GM10847 (cell line): ENCODE data around the gene CDK10.
A peak's percentile ranks its signal among the peaks of the same experiment; 100 is the strongest.

Experiments used
- POLR2A ChIP-seq: IDR thresholded peaks from 2 replicates; pipeline ENCODE4 v1.6.1; 2011; ENCODE audit not compliant: insufficient read length; ENCODE audit errors: extremely low read depth

CDK10 gene

DNA sequence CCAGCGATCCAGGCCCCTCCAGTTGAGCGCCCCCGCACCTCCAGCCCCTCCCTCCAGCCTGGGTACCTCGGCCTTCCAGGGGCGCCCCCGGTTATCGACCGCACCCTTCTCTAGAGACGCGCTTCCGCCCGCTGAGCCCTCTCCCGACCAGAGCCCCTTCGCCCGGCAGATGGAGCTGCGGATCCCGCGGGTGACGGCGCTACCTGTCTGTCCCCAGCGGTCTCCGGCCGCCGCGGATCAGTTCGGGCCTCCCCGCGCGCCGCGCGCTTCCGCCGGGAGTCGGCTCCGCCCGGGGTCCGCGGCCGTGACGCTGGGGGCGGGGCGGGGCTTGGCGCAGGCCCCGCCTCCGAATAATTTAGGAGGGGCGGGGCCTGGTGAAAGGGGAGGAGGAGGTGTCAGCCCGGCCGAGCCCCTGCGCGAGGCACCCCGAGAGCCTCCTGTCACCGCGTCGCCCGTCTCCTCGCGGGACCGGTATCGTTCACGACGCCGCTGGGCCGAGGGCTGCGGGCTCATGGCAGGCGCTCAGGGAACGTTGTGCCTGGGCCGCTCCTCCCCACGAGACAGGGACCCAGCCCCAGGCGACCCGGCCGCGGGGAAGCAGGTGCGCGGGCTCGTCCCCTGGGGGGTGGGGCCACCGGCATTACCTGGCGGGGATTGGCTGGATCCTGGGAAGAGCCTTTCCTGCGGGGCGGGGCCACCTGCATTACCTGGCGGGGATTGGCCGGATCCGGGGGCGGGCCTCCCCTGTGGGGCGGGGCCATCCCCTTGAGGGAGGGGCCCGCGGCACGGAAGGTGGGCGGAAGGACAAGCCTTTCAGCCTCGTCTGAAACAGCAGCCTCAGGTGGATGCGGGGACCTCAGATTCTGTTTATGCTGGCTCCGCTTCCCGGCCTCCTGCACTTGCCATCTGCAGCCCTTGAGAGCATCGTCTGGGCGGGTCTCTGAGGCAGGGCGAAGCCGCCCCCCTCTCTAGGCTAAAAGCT, 15.2 kb downstream of the CDK10 start, which contains the start of gene SPATA2L:
Gene SPATA2L (minus strand): TSS at position 281 of the 982 bp plus-strand sequence. CDS start 473 bp downstream, outside the sequence.
- peak; percentile 51 for TF ChIP-seq POLR2A

DNA sequence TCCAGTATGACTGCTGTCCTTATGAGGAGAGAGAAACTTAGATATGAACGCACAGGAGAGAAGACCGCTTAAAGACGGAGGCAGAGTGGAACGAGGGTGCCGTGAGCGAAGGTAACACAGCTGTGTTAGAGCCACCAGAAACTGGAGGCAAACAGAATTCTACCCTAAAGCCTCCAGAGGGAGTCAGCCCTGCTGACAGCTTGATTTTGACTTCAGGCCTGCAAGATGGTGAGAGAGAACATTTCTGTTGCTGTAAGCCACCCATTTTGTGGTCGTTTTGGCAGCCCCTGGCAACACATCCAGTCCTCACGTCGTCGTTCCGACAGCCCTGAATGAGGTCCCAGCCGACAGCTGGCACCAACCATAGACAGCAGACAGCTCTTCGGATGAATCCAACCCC, 17.8 kb downstream of the CDK10 start:
- TF ChIP-seq POLR2A: no peak

DNA sequence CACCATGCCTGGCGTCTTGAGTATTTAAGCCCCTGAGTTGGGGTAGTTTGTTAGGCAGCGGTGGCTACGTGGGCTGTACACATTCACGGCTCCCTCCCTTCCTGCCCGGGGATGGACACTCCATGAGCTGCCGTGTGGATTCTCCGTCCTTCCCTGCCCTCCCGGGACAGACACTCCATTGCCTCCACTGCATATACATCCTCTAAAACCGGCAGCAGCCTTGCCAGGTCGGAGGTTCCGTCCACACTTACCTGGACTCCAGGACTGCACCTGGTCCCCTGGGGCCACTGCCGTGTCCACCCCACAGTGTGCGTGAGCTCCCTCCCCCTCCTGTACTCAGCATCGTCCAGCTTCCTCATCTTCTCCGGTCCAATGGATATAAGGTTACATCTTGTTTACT, 18.5 kb downstream of the CDK10 start:
- TF ChIP-seq POLR2A: no peak

DNA sequence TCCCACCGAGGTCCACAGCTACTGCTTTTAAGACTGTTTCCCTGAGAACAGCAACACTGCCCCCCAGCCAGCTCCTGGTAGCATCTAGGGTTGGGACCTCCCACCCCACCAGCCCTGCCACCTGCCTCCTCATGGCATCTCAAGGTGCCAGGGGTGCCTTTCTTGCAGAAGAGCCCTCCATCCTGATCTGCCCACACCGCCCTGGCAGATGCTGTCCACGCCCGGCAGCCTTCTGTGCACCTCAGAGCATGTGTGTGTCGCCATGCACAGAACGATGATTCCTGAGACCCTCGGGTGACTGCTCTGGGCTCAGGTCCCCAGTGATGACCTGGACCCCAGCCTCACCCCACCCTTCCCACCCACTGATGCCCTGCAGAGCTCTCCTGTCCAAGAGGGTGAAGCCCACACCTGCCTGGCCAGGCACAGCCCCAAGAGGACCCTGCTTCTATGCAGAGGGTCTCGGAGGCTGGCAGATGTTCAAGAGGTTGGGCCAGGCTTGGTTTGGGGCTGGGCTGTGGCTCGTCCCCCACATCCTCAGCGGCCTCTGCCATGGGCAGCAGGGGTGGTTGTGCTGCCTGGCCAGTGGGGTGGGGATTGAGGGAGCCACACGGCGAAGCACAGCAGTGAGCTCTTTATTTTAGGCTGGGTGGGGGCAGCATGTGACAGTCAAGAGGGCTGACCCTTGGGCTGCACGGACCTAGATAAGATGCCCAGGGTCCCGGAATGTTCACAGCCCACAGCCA, 20.2 kb downstream of the CDK10 start:
- TF ChIP-seq POLR2A: no peak

DNA sequence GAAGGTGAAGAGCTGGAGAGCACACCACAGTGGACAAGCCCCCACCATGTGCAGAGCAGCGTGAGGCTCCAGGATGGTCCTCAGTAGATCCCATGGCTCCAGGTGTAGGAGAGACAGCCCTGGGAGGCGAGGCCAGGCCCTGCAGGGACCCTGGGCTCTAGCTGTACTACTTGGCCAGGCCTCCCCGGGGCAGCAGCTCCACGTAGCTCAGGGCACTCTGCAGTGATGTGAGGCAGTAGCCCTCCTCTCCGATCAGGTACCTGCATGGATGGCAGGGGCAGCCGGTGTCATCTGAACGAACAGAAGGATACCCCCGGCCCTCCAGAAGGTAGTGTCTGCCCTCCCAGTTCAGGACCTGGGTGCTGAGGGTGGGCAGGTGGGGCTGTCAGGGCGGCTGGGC, 21.2 kb downstream of the CDK10 start:
- no peak for TF ChIP-seq POLR2A

DNA sequence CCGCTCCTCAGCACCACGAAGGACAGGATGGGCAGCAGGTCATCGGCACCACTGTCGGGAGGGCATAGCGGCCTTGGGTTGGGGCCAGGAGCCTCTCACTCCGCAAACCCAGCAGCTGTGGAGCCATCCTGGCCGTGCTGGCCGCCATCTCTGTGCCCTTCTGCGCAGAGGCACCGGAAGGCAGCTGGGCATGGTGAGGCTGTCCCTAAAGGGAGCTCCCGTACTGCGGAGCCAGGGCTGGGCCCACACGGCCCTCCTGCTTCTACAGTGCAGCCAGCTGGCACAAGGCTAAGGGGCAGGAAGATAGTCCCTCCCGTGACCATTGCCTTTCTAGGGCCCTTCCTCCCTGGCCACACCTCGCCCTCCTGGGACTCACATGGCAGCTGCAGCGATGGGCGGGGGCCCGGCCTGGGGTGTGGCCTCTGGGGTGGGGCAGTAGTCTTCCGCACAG, 22.0 kb downstream of the CDK10 start:
- no peak for TF ChIP-seq POLR2A

DNA sequence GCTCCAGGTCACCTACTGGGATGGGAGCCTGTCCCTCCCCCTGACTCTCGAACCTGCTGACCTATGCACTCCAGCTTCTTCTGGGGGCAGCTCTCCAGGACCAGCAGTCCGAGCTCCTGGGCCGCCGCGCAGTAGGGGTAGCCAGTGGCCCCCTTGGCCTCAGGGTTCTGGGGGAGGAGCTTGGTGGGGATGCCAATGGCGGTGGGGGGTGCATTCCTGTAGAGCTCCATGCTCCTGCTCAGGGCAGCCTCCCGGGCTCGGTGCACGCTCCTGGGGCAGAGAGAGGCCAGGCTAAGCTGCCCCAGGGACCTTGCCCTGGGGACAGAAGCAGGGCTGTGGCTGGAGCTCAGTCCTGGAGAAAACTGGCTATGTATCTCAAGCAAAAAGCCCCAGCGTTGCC, 22.7 kb downstream of the CDK10 start:
- TF ChIP-seq POLR2A: no peak

DNA sequence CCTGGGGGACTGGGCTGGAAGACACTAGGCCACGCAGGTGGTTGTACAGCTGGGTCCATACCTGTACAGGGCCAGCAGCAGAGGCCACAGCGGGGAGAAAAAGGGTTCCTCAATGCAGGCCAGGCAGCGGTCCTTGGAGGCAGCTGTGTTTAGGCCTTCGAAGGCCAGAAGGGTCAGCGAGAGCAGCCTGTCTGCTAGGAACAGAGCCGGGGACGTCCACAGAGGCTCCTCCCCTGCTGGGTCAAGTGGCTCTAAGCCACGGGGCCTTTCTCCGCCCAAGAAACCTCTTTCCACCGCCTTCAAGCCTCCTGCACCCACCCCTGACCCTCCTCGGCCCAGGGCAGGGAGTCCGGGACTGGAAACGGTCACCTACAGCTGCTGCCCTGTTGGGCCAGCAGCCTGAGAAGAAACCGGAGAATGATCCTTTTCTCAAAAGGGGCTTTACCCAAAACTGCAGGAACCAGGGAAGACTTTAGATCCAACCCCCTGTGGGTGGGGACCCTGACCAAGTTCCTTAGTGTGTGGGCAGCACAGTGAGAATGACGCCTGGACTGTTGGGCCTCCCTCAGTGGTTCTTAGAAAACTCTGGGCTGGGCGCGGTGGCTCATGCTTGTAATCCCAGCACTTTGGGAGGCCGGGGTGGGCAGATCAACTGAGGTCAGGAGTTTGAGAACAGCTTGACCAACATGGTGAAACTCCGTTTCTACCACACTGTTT, 23.4 kb downstream of the CDK10 start:
- TF ChIP-seq POLR2A: no peak

DNA sequence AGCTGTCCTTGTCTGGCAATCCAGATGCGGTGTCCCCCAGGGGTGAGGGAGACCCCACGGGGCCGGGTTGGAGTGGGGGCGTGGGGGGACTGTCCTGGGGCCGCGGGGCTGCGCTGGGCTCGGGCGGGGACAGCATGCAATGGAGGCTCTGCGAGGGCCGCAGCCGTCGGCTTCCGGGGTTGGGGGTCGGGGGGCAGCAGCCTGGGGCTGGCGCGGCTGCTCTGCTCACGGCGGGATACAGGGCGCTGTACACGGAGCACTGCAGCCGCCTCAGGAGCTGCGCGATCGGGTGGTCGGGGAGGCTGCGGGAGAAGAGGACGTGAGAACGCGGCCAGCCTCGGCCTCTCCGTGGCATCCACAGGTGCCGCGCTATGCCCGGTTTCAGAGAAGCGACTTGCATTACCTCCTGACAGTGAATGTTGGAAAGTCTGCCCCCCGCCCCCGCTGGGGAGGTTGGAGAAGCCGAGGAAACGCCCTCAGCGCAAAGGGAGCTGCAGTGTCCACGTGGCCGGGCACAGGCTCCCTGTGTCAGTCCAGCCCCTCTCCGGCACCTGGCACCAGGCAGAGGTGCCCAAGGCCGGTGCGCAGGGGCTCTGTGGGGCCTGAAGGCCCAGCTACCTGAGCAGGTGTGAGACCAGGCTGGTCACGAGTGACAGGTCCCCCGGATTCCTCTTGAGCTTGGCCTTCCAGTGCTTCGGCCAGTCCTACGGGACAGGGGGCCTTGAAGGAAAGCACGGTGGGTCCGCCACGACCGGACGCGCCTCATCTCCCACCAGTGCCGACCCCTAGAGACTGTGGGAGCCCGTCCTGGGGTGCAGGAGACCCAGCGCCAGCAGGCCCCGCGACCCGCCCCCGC, 24.4 kb downstream of the CDK10 start:
- no peak for TF ChIP-seq POLR2A

DNA sequence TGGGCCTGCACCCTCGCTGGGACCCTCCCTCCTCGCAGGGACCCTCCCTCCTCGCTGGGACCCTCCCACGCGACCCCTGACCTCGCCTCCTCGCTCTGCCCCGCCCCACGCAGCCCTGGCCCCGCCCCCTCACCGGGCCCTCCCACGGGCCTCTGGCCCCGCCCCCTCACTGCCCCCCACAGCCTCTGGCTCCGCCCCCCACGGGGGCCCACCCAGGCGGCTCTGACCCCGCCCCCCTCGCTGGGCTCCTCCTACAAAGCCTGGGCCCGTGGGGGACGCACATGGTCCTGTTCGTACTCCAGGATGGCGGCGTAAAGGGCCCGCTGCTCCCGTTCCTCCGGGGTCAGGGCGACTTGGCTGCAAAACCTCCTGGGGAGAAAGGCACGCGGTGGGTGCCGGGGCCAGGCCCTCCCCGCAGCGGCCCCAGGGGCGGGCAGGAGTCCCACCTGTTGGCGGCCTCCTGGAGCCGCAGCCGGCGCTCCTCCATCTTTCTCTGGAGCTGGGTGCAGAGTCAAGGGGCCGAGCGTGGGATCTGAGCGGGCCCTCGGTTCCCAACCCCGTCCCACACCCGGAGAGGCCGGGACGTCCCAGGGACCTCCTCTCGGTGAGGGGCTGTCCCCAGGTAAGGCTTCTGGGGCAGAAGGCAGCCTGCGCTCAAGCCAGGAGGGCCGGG, 25.2 kb downstream of the CDK10 start:
- TF ChIP-seq POLR2A: peak; percentile 56

DNA sequence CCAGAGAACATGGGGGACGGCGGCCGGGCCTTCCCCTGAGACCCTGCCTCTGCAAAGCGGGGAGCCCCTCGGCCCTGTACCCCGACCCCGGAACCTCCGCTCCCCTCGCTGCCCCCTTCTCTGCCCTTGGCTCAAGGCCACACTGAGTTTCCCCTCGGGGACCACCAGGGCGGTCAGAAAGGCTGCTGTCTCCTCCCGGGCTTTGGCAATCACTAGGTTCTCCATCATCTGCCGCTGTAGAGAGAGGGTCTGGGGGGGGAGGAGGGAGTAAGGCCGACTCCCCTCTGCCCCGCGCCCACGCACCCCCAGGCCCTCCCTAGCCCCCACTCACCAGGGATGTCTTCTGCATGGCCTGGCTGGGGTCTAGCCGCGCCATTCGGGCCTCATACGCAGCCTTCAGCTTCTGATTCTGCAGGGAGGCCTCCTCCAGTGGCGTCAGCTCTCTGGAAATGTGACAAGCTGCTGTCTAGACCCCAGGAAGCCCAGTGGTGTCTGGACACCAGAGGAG, 25.8 kb downstream of the CDK10 start:
- TF ChIP-seq POLR2A: no peak

DNA sequence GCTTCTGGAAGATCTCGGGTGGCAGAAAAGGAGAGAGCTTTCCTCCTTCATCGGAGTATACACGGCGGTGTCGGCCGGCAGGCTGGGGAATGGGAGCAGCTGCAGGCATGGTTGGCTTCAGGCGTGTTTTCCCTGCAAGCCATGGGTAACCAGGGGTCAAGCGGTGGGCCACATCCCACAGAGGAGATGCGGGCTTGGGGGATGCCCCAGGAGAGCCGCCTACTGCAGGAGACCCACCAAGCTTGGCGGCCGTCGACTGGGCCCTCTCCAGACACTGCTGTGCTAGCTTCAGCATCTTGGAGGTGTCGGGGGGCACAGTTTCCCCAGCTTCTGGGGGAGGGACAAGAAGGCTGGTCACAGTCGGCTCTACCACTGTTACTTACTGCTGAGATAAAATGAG, 30.0 kb downstream of the CDK10 start:
- no peak for TF ChIP-seq POLR2A

DNA sequence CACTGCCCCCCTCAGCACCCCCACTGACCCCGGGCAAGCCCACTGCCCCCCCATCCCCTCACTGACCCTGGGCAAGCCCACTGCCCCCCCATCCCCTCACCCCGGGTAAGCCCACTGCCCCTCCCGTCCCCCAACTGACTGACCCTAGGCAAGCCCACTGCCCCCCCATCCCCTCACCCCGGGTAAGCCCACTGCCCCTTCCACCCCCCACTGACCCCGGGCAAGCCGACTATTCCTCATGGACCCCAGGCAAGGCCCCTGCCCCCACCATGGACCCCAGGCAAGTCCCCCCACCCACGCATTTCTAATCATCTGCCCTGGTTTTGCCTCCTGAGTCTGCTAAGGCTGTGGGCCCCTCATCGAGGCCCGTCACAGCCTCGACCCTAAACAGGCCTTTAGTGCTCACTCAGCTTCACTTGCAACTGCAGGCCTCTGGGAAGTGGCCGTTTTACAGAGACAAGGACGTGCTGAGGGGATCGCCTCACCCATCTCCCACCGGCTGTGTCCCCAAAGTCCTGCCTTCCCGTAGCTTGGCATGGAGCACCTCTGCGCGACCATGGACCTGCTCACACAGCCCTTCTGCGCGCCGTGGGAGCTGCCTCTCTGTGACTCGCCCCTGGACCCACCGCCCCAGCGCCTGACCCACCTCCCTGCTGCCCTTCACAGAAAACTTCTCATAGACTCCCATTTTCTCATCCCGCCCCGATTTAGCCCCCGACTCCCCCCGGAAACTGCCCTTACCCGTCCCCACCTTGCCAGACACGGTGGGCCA, 30.6 kb downstream of the CDK10 start:
- TF ChIP-seq POLR2A: no peak
